PC-3 (cell line): ENCODE data around the gene FXYD1.

Source experiments
- CTCF ChIP-seq: fragments of 300-600 bp; sonication (generic); conservative IDR thresholded peaks from 2 replicates; pipeline ENCODE4 v1.5.1; 2017; ENCODE audit warnings: antibody characterized with exemption, low read depth, mild to moderate bottlenecking, low read length
- EZH2phosphoT487 ChIP-seq: fragments of 300-600 bp; sonication (generic); IDR thresholded peaks from 2 replicates; pipeline ENCODE4 v1.6.1; 2018; ENCODE audit warnings: mild to moderate bottlenecking, antibody characterized with exemption, low read length, borderline replicate concordance

- TF ChIP-seq EZH2phosphoT487 (no peak), CTCF (no peak)
These were observed 33.0 kb upstream of the FXYD1 start for GRCh38 chr19:35105411-35106290.
